GM21619 (cell line): ENCODE measurements around the gene ABCB6.
"Not testable (repeated sequence)": the region's sequence is repeated elsewhere in the genome, so short reads cannot be mapped to it uniquely, and the experiment has no call there.

Source experiments
- ATAC-seq: cut with Tn5 transposase; IDR thresholded peaks from one replicate; pipeline ENCODE4 v1.9.1; 2021; ENCODE audit not compliant: unreplicated experiment

The ABCB6 gene

GRCh38 chr2:219214141-219214540 is 4.6 kb downstream of the ABCB6 start:
- no peak for ATAC-seq

GRCh38 chr2:219213486-219214071 is 5.2 kb downstream of the ABCB6 start:
- no peak for ATAC-seq

DNA sequence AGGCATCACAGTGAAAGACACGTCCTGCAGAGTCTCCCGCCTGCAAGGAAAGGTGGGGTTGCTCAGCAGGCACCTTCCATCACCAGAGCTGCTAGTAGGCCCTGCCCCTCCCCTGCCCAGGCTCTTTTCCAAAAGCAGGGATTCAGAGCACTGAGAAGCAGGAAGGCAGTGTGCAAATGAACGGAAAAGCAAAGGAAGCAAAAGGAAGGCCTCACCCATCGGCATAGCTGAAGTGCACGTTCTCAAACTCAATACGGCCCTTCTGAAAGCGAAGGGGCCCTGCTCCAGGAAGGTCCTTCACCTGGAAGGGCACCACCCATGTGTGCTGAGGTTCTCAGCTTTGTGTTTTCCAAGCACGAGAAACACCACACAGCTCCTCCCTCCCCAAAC is 5.7 kb downstream of the ABCB6 start:
- no peak for ATAC-seq

GRCh38 chr2:219210886-219211362 is 7.8 kb downstream of the ABCB6 start:
- no peak for ATAC-seq

DNA sequence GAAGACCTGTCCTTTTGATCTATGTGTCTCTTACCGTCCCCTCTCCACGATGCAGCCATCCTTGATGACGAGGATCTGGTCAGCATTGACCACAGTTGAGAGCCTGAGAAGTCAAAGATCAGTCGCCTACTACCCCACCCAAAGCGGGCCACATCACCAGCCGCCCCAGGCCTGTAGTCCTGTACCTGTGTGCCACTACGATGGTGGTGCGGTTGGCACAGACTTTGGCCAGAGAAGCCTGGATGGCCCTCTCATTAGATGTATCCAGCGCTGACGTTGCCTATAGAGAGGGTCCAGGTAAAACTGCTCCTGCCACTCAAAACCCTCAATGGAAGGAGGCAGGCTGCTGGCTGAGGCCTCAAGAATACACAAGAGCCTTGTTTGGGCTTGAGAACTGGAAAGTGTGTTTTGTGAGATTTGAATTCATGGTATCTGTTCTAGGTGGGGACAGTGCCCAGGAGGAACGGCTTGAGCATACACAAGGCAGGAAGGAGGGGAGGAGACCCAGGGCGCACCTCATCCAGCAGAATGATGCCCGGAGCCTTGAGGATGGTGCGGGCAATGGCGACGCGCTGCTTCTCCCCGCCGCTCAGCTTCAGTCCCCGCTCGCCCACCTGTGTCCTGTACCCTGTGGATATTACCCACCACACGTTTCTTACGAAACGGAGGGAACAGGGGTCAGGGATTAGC is 8.4 kb downstream of the ABCB6 start:
- ATAC-seq = no peak

- no peak for ATAC-seq
Observed at GRCh38 chr2:219209236-219210195, 9.2 kb downstream of the ABCB6 start.

- no peak for ATAC-seq
Observed at GRCh38 chr2:219207884-219208740, 10.6 kb downstream of the ABCB6 start.

DNA sequence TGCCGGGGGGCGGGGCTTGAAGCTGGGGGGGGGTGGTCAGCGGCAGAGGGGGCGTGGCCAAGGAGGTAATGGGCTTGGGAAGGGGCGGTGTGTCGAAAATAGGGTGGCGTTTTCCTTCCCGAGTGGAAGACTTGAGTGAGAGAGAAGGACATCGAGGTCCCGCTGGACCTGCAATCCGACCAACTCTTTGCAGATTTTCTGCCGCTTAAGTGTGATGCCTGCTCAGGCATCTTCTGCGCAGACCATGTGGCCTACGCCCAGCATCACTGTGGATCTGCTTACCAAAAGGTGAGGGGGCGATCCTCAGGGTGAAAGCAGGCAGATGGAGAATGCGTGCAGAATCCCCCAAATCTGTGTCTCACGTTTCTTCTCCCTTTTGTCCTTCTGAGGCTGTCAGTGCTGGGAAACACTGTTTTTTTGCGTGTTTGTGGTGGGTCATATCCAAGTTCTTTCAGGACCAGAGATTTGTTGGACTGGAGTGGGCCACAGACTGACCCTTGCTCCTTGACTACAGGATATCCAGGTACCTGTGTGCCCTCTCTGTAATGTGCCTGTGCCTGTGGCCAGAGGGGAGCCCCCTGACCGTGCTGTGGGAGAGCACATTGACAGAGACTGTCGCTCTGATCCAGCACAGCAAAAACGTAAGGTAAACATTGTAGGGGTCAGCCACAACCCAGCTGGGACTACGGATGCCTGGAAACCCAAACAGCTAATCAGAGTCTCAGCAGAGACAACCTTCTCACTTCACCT is 11.4 kb downstream of the ABCB6 start:
- ATAC-seq = no peak

- peak; percentile 98 for ATAC-seq
Observed at GRCh38 chr2:219206328-219207133, 12.2 kb downstream of the ABCB6 start, which contains the start of gene ZFAND2B. ZFAND2B (plus strand) TSS chr2:219206782; CDS start chr2:219206988, 206 bp downstream.

DNA sequence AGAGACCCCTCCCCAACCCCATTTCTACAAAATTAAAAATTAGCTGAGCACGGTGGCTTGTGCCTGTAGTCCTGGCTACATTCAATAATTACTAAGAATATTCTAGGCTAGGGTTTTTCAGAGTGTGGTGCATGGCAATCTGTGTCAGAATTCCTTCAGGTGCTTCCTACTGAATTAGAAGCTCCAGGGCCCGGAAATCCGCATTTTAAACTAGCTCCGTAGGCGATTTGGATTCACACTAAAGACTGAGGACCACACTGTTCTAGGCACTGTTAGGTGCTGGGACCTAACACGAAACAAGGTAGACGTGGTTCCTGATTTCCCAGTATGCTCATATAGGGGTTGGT is 12.8 kb downstream of the ABCB6 start:
- no peak for ATAC-seq

GRCh38 chr2:219205165-219205538 is 13.6 kb downstream of the ABCB6 start:
- no peak for ATAC-seq

- no peak for ATAC-seq
Observed at GRCh38 chr2:219204425-219205164, 14.2 kb downstream of the ABCB6 start.

DNA sequence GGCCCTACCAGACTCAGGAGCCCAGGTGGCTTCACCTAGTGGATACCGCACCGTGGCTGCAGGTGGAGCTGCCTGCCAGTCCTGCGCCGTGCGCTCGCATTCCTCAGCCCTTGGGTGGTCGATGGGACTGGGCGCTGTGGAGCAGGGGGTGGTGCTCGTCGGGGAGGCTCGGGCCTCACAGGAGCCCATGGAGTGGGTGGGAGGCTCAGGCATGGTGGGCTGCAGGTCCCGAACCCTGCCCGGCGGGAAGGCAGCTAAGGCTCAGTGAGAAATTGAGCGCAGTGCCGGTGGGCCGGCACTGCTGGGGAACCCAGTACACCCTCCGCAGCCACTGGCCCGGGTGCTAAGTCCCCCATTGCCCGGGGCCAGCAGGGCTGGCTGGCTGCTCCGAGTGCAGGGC is 17.4 kb downstream of the ABCB6 start:
- ATAC-seq = not testable (repeated sequence)

GRCh38 chr2:219200502-219201326 is 18.0 kb downstream of the ABCB6 start:
- not testable (repeated sequence) for ATAC-seq

- ATAC-seq = no peak
Observed at GRCh38 chr2:219199470-219200211, 19.1 kb downstream of the ABCB6 start.

DNA sequence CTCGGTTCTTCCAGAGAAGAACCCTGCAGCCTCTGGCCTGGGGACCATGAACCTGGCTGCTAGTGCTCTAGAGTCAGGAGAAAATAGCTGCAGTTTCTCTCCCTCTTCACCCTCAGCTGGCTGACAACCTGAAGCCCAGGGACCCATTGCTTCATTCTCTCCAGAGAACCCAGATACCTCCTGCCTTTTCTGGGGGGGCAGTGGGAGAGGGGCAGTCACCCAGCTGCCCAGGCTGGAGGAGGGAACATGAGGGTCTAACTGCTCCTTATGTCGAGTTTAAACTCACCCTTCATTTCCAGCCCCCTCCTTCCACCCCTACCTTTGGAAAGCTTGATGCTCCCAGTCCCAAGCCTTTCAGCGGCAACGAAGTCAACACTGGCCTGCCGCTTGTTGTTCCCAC is 19.8 kb downstream of the ABCB6 start:
- no peak for ATAC-seq

DNA sequence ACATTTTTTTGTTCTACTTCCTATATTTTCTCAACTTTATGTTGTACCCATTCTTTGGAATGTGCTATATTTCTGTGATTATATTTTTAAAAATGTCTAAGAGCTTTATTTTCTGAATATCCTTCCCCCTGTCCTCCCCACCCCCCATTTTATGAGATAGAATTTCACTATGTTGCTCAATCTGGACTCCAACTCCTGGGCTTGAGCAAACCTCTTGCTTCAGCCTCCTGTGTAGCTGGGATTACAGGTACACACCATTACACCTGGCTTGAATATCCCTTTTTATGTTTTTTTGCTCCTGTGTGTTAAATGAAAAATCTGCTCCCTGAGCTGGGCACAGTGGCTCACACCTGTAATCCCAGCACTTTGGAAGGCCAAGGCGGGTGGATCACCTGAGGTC is 21.4 kb downstream of the ABCB6 start:
- no peak for ATAC-seq
